Stimulated activated CD4-positive, alpha-beta T cell treated with anti-CD3 and anti-CD28 coated beads, Interleukin-2, amount 100 ng/mL, for 24 hours (primary cell): Measurements from ENCODE around the gene MAU2.
"Not testable (repeated sequence)": the region's sequence is repeated elsewhere in the genome, so short reads cannot be mapped to it uniquely, and the experiment has no call there.

Experiments
- DNase-seq, 2 donors: peaks; one replicate each; pipeline ENCODE4 v3.0.0-alpha.2; 2020

The MAU2 gene

GRCh38 chr19:19385896-19386869 lies 65.6 kb downstream of the MAU2 start:
- DNase-seq = peak; percentile 60 to 67

DNA sequence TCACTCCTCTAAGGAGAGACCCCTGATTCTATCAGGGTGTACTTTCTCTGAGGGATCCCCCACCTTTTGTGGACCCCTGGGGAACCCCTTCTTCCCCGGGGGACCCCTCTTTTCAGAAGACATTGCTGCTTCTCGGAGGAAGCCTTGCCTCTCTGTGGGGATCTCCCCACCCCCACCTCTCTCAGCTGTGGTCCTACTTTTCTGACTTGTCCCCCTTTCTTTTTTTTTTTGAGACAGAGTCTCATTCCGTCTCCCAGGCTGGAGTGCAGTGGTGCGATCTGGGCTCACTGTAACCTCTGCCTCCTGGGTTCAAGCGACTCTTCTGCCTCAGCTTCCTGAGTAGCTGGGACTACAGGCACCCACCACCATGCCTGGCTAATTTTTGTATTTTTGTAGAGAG lies 66.5 kb downstream of the MAU2 start:
- no peak for DNase-seq

DNA sequence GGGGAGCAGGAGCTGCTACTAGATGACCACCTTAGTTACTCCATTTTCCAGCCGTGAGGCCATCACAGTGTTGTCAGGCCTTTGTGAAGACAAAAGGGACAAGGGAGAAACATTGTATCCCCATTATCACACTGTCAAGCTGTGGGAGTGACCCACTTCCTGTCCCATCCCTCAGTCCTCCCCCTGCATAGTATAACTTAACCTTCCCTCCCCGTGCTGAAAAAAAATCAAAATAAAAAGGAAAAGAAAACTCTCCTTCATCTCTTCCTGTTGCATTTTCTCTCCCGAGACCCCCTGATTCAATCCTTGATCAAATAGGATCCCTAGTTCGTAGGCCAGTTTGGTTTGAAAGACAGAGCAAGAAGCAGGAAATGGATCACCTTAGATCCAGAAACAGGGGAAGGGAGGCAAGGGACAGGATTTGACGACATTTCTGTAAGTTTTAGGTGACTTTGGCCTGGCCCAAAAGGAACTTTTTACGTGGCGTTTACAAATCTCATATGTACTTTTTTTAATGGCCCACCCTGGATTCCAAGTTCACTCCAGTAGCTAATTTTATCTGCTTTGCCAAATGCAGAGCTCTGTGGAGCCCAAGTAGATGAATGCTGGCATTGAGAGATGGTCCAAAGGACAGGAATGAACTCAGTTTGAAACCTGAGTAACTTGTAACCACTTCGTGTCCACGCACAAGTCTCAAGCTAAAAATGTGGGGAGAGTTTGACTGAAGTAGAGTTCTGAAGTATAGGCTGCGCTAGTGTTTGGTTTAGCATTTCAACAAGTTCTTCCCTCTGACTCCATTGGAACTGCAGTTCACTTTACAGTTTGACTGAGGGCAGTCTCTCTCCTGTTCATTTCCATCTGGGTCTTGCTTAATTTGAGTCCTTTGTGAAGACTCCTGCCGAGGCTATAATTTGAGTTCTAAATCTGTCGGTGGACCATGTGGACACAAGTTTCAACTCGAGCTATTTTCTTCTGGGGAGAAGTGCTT lies 68.2 kb downstream of the MAU2 start:
- DNase-seq = no peak

DNA sequence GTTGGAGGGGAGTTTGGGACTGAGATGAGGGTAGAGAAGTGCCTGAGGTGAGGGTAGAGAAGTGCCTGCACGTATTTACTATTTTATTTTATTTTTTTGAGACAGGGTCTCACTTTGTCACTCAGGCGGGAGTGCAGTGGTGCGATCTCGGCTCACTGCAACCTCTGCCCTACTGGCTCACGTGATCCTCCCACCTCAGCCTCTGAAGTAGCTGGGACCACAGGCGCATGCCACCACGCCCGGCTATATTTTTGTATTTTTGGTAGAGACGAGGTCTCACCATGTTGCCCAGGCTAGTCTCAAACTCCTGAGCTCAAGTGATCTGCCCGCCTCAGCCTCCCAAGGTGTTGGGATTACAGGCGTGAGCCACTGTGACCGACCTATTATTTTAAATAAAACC lies 69.1 kb downstream of the MAU2 start:
- DNase-seq = not testable (repeated sequence)

GRCh38 chr19:19394333-19394732 lies 73.7 kb downstream of the MAU2 start:
- not testable (repeated sequence) for DNase-seq

DNA sequence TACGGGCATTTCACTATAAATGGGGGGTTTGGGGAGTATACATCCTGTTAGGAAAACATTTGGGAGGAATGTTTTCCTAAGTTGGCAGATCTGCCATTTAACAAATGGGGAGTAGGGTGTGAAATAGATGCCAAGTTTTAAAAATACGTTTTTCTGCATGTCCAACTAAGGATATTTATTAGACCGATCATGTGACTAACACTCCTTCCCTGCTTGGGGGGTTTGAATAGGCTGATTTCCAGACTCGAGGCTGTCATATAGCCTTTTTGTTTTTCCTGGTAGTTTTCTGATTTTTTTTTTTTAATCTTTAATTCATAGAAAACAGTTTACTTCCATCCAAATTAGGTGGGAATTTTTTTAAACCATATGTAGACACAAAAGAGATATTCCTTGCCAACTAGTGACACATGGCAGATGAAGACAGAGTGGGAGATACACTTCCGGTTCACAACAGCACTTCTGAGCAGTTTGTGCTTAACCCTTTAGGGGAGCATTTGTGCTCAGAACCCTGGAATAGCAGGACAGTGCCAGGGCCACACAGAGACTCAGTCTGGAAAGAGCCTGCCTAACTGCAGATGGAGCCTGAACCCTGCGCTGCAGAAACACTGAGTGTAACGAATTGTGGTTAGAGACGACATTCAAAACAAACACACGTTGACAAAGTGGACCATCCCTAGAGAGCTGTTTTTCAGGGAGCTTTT lies 79.3 kb downstream of the MAU2 start:
- no peak for DNase-seq

- DNase-seq = no peak
Measured at GRCh38 chr19:19402656-19403372, 82.2 kb downstream of the MAU2 start.

GRCh38 chr19:19403373-19403901 lies 82.8 kb downstream of the MAU2 start:
- no peak for DNase-seq

DNA sequence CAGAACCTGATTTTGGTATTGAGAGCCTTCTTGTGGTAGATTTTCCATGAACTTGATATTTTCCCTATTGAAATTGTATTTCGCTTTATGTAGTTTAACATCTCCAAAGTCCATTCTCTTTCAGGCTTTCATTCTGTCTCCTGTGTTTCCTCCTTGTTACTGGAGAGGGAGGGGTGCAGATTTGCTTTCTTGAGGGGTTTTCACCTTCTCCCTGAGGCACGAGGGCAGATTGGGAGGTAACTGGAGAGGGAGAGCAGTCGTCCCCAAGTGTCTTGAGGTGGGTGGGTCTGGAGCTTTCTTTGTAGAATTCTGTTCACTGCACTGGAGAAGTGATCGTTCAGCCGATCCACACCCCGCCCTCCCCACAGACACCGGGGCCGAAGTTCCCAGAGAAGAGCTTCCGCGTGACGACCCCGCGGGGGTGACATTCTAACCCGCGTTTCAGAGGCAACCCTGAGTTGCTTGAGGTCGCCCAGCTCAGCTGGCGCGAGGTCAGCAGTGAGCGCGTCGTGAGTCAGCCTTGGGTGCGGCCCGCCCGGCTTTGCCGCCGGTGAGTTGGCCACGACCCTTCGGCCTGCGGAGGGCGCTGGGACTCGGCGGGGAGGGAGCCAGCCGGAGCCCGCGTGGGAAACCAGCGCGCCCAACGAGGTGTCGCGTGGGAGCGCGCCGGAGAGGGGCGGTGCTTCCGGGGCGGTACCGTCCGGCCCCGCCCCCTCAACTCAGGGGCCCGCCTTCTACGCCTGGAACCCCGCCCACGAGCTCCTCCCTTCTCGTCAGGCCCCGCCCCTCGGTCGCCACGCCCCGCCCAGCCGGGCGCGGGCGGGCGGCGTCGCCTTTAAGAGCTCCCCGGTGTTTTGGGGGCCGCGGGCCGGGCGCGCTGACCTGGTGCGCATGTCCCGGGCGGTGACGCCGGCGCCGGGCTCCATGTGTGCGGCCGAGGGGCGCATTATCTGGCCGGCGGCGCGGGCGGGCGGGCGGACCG lies 84.5 kb downstream of the MAU2 start, which contains the start of gene GATAD2A:
TSS of gene GATAD2A (plus strand) at position 797 of the 982 bp plus-strand sequence. CDS start 59,671 bp downstream, outside the sequence.
- DNase-seq = peak; percentile 90 to 91

DNA sequence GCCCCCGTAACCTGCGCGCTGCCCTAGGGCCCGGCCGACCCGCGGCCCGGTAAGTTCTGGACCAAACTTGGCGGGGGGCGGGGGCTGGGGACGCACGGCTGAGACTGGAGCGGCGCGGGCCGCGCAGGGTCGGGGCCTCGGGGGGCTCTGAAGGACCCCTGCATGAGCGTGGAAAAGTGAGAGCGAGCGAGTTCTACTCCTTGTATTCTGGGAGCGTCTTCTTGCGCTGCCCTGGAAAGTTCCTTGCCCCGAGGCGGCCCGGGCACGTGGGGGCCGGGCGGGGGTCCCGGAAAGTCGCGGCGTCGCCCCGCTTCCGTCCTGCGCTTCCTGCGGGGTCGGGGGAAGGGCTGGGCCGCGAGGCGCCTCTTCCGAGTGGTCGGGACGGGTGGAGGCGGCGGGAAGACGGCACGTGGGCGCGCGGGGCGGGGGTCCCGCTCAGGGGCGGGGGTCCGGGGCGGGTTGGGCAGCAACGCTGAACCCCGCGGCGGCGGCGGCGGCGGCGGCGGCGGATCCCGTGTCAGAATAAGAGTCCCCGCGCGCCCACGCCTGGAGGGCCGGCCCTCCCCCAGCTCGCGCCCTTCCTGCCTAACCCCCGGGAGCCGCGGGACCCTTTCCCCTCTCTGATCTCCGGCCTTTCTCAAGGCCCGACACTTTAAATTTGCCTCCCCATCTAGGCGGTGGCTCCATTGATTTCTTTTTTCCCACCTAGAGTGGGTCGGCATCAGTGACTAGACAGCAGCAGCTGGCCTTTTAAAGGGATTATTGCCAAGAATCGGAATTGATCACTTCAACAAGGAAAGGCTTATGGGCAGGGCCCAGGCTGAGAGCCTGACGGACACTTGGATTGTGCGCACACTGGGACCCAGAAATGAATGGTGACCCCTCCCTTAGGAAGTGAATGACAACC lies 85.6 kb downstream of the MAU2 start:
- peak; percentile 66 to 71 for DNase-seq

GRCh38 chr19:19406878-19407632 lies 86.4 kb downstream of the MAU2 start:
- peak; percentile 58 to 61 for DNase-seq

- DNase-seq = no peak
Measured at GRCh38 chr19:19407633-19407930, 87.0 kb downstream of the MAU2 start.
